Right lobe of liver (tissue), 6 donors: ENCODE measurements around the gene ZNF341. TPM values are rescaled to one million over a fixed set of nuclear protein-coding genes. Genes with fewer than 3 reads are reported as not detected.

Experiments
- ATAC-seq, 4 donors: fragments of 200-7000 bp; cut with Tn5 transposase; one replicate each; pipeline ENCODE4 v1.9.1; 2020; ENCODE audit warnings: mild to moderate bottlenecking in 4 of 4, moderate library complexity in 4 of 4
- DNase-seq, 3 donors: peaks; one replicate each; pipeline ENCODE4 v3.0.0-alpha.2; 2020
- H3K27ac ChIP-seq, 3 donors: fragments of 200-600 bp; one replicate each; pipeline ENCODE4 v1.8.0; 2022
- H3K27me3 ChIP-seq, 2 donors: fragments of 200-600 bp; one replicate each; pipeline ENCODE4 v1.8.0; 2022
- H3K36me3 ChIP-seq, 4 donors: fragments of 200-600 bp; sonication (generic) in 1 of 4; one replicate each; pipeline versions ENCODE4 v1.5.1 to v1.8.0; 2017 to 2022; ENCODE audit warnings: control low read depth in 1 of 4
- H3K4me1 ChIP-seq, 4 donors: fragments of 200-600 bp; sonication (generic) in 1 of 4; one replicate each; pipeline versions ENCODE4 v1.5.1 to v1.8.0; 2017 to 2022; ENCODE audit warnings: control low read depth in 1 of 4
- H3K4me3 ChIP-seq, 3 donors: fragments of 200-600 bp; one replicate each; pipeline ENCODE4 v1.8.0; 2022
- H3K9me3 ChIP-seq, 4 donors: fragments of 200-600 bp; sonication (generic) in 1 of 4; one replicate each; pipeline versions ENCODE4 v1.5.1 to v1.8.0; 2017 to 2022; ENCODE audit warnings: control low read depth in 1 of 4
- CTCF ChIP-seq, 4 donors: fragments of 200-600 bp in 3 of 4; fragments of 450-650 bp in 1 of 4; IDR thresholded peaks; one replicate each; pipeline versions ENCODE4 v1.5.1 to v1.8.0; 2016 to 2022; ENCODE audit warnings: antibody characterized with exemption in 4 of 4, mild to moderate bottlenecking in 2 of 4
- POLR2A ChIP-seq: fragments of 450-650 bp; IDR thresholded peaks from one replicate; pipeline ENCODE4 v1.6.1; 2017; ENCODE audit warnings: antibody characterized with exemption, mild to moderate bottlenecking
- WGBS: methylation state at CpG from one replicate; pipeline ENCODE4 v1.1.6; 2018; ENCODE audit warnings: low coverage, low lambda C conversion rate; ENCODE audit not compliant: insufficient coverage; ENCODE audit errors: missing lambda C conversion rate; 5-methylcytosine and 5-hydroxymethylcytosine counted together
- intact Hi-C, 2 donors: fragments of 100-400 bp; cut with DNase I; formaldehyde crosslinking; loops; one replicate each; pipeline versions ENCODE4 v1.11.2 to v1.14.1; 2022
- total RNA-seq, 6 experiments: library from RNA; depleted of rRNA in 2 of 6; stranded (reverse); fragments of >200 nt in 2 of 6; fragmentation: NEBNext Ultra II Directional in 3 of 6; extraction: Animal tissue kit (Norgen Biotek cat#: 25700) in 3 of 6; gene quantifications; one replicate each; pipeline versions ENCODE4 v1.1.0 to v1.2.4, GENCODE V29; 2016 to 2023
- donor health status: DM: no; HTN: yes; CAD: no.
- donor health status: DM: no; HTN: no; CAD: no.
- donor health status: DM: no; HTN: no; CAD: no.
- donor health status: DM: no; HTN: yes; CAD: no.
- donor health status: DM: no; HTN: yes; CAD: no.

The ZNF341 gene
- total RNA-seq, 6 experiments from 2014 or later: 0.99 to 2.0 (median 1.6) TPM

DNA sequence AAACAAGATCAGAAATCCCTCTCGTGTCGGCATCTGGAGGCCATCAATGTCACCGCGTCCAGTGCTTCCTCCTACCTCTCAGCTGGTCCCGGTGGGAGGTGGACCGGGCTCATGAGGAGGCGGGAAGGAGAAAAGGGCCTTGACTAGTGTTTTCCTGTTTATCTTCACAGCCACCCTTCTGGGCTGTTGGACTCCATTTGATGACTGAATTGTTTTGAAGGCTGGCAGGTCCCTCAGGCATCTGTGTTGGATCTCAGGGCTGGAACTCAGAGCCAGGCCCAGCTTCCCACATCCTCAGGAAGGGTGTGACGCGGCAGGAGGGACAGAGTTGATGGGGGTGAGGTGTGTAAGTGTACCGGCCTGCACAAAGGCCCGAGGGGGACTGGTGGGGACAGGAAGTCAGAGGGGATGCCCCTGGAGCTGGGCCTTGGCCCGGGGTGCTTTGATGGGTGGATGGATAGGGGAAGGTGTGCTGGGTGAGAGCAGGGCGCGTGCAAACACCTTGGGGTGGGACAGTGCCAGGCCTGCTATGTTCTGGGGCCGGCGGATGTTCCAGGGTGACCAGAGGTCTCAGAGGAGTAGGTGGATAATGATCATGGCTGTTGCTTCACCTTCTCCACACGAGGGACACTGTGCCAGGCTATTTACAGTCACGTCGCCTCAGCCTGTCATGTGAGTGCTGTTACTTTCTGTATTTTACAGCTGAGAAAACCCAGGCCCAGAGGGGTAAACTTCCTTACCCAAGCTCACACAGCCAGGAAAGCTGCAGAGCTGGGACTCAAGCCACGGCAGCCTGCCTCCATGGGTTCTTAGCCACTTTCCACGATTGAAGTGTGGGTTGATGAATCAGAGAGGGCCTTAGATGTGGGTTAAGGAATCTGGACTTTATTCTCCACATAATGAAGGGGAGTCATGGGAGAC is 61.5 kb downstream of the ZNF341 start:
- Histone ChIP-seq H3K27me3 (no peaks in the 10 kb centered on the region), H3K27ac (no peak overlapping the region), H3K4me3 (no peak overlapping the region), H3K36me3 (no peaks in the 10 kb centered on the region), H3K9me3 (no peaks in the 10 kb centered on the region), H3K4me1 (no peaks in the 10 kb centered on the region)
- ATAC-seq (peak; percentile 8 to 26 (median 16)), DNase-seq (no peak)
- intact Hi-C loops: no loop called here
- no peak for TF ChIP-seq POLR2A
- TF ChIP-seq CTCF (IDR thresholded peaks at IDR 0.05): no peak
- 68% methylated on average over 6 of the region's 21 CpGs for WGBS

DNA sequence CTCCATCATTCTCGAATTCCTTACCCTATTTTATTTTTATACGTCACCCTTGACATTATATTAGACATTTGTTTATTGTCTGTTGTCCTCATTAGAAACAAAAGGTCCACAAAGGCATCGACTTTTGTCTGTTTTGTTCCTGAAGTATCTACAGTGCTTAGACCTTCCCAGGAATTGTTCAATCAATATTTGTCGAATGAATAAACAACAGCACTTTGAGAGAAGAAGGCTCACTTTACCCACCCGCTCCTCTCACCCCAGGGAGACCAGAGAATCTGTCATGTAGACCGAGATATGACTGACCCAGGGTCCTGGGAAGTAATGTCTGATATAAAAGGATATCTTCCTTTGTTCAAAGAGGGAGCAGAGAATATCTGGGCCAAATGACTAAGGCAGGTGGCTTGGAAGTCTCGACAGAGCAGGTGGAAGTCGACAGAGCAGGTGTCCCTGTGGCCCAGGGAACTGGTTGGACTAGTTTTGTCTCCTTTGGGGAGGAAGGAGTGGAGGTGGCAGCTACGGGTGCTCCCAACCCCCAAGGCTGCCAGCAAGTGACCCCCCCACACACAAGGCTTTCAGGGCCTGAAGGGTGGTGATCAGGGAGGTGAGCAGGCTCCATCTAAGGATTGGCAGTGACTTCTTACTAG is 64.6 kb downstream of the ZNF341 start:
- Histone ChIP-seq H3K4me3 (no peak overlapping the region), H3K9me3 (no peaks in the 10 kb centered on the region), H3K27ac (no peak overlapping the region), H3K36me3 (no peaks in the 10 kb centered on the region), H3K4me1 (no peaks in the 10 kb centered on the region), H3K27me3 (no peaks in the 10 kb centered on the region)
- intact Hi-C loops: no loop called here
- 55% methylated on average over 6 of the region's 9 CpGs for WGBS
- TF ChIP-seq CTCF (IDR thresholded peaks at IDR 0.05) (no peak), POLR2A (no peak)
- DNase-seq (no peak), ATAC-seq (peak in 1 of 4 donors; percentile 28)

DNA sequence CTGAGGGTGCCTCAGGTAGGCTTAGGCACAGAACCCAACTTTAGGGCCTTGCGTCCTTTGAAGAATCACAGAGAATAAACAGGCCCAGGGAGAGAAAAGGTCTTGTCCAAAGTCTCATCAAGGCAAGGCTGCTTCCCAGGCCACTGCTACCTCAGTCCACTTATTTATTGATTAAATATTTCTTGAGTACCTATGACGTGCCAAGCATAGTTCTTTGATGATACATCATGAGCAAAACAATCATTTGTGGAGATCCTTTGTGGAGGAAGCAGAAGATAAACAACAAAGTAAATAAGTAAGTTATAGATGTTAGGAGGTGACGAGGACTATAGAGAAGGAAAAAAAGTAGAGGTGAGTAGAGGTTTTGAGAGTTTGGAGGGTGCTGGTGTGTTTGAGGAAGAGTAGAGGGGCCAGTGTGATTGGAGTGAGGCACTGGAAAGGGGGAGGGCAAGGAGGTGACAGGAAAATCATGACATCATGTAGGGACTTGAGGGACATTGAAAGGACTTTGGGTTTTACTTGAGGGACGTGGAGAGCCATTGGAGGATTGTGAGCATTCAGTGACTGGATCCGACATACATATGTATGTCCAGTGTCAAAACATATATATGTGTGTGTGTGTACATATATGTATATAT is 65.2 kb downstream of the ZNF341 start:
- no peak for ATAC-seq
- 80% methylated on average over 4 of the region's 5 CpGs for WGBS
- intact Hi-C loops: no loop called here

GRCh38 chr20:33798444-33798843 is 66.6 kb downstream of the ZNF341 start:
- H3K4me3 ChIP-seq: no peak overlapping the region
- H3K27ac ChIP-seq: no peak overlapping the region
- no peaks in the 10 kb centered on the region for H3K9me3 ChIP-seq
- no peaks in the 10 kb centered on the region for H3K27me3 ChIP-seq
- WGBS: 90% methylated on average over 2 of the region's 4 CpGs
- no peaks in the 10 kb centered on the region for H3K4me1 ChIP-seq
- intact Hi-C loops: no loop called here
- TF ChIP-seq CTCF (IDR thresholded peaks at IDR 0.05) (no peak), POLR2A (no peak)
- no peak for ATAC-seq
- H3K36me3 ChIP-seq: no peaks in the 10 kb centered on the region
- no peak for DNase-seq

More for the DNA sequence above, 65.2 kb downstream of the ZNF341 start:
- H3K4me1 ChIP-seq: no peaks in the 10 kb centered on the region
- H3K27me3 ChIP-seq: no peaks in the 10 kb centered on the region
- no peak overlapping the region for H3K4me3 ChIP-seq
- TF ChIP-seq CTCF (IDR thresholded peaks at IDR 0.05): no peak
- no peaks in the 10 kb centered on the region for H3K9me3 ChIP-seq
- DNase-seq: no peak
- no peaks in the 10 kb centered on the region for H3K36me3 ChIP-seq
- no peak overlapping the region for H3K27ac ChIP-seq
